HCT116 (cell line): ENCODE results near the gene UVSSA. TPM values are rescaled to one million over a fixed set of nuclear protein-coding genes. Genes with fewer than 3 reads are reported as not detected.
A peak's percentile ranks its signal among the peaks of the same experiment; 100 is the strongest.

Experiments
- ATAC-seq: fragments of 200-7000 bp; cut with Tn5 transposase; 2 replicates; pipeline ENCODE4 v1.9.1; 2020; ENCODE audit warnings: mild to moderate bottlenecking, moderate library complexity
- BruUV-seq: library from RNA; stranded (reverse); fragments of 400-500 nt; replicated peaks from 2 replicates; lab custom pipeline; 2021; lab: Mats Ljungman, UMichigan
- CTCF ChIA-PET: fragments of 300-600 bp; sonication (Branson Sonifier 250); formaldehyde crosslinking; loops from one replicate; lab custom pipeline; 2021; ENCODE audit warnings: antibody characterized with exemption; lab: Charles Lee
- POLR2A ChIA-PET: fragments of 300-600, 350-600 bp; sonication (Branson Sonifier 250); formaldehyde crosslinking; loops from one replicate; lab custom pipeline; 2021; ENCODE audit warnings: antibody characterized with exemption; lab: Charles Lee
- RAD21 ChIA-PET, 2 experiments: fragments of 300-600 bp; sonication (Branson Sonifier 250); formaldehyde crosslinking; loops; one replicate each; lab custom pipeline; 2023; ENCODE audit warnings: low total read pairs in 2 of 2; ENCODE audit not compliant: uncharacterized antibody in 2 of 2, unreplicated experiment in 2 of 2, low non-redundant PET in 1 of 2; lab: Charles Lee
- DNase-seq: peaks from one replicate; pipeline ENCODE4 v3.0.0-alpha.2; 2010; ENCODE audit warnings: low read depth, low spot score
- H2AFZ ChIP-seq: fragments of 200-600 bp; shearing (Covaris generic), sonication (generic); 2 replicates; pipeline ENCODE4 v1.6.1; 2017; ENCODE audit warnings: low read depth, mixed run types, mixed read lengths, antibody characterized with exemption, low read length; ENCODE audit not compliant: poor library complexity, severe bottlenecking
- H3K27ac ChIP-seq: 2 replicates; pipeline ENCODE4 v1.5.1; 2012; ENCODE audit warnings: low read depth, low read length
- H3K27me3 ChIP-seq: fragments of 200-600 bp; sonication (generic); 2 replicates; pipeline ENCODE4 v1.6.1; 2016; ENCODE audit warnings: mixed run types, low read length, mixed read lengths; ENCODE audit not compliant: insufficient read depth
- H3K36me3 ChIP-seq, 2 experiments: fragments of 200-500 bp in 1 of 2; fragments of 200-600 bp in 1 of 2; sonication (Bioruptor generic) in 1 of 2; sonication (generic) in 1 of 2; 2 replicates each; pipeline versions ENCODE4 v1.5.1 to v1.6.1; 2014 to 2016; ENCODE audit warnings: low read length in 2 of 2, inconsistent platforms in 1 of 2, mixed read lengths in 1 of 2, mixed run types in 1 of 2; ENCODE audit not compliant: insufficient read depth in 2 of 2, control insufficient read depth in 1 of 2
- H3K4me1 ChIP-seq, 2 experiments: fragments of 200-600 bp in 1 of 2; sonication (generic) in 1 of 2; 2 replicates each; pipeline versions ENCODE4 v1.5.1 to v1.6.1; 2012 to 2017; ENCODE audit warnings: low read length in 2 of 2, inconsistent platforms in 1 of 2, mild to moderate bottlenecking in 1 of 2, mixed read lengths in 1 of 2, mixed run types in 1 of 2, moderate library complexity in 1 of 2; ENCODE audit not compliant: insufficient read depth in 2 of 2, control insufficient read depth in 1 of 2
- H3K4me2 ChIP-seq: fragments of 200-600 bp; sonication (generic); 2 replicates; pipeline ENCODE4 v1.6.1; 2017; ENCODE audit warnings: mixed run types, low read length, mixed read lengths
- H3K4me3 ChIP-seq, 2 experiments: fragments of 200-600 bp in 1 of 2; sonication (generic) in 1 of 2; replicated peaks in 1 of 2; 2 replicates each; pipeline ENCODE4 v1.5.1; 2011 to 2016; ENCODE audit warnings: low read length in 2 of 2, control low read depth in 1 of 2, low read depth in 1 of 2, mild to moderate bottlenecking in 1 of 2, mixed read lengths in 1 of 2, mixed run types in 1 of 2
- H3K79me2 ChIP-seq: fragments of 200-600 bp; sonication (generic); 2 replicates; pipeline ENCODE4 v1.6.1; 2017; ENCODE audit warnings: mild to moderate bottlenecking, mixed run types, low read length, moderate library complexity, mixed read lengths; ENCODE audit not compliant: insufficient read depth
- H3K9ac ChIP-seq: fragments of 200-600 bp; sonication (generic); 2 replicates; pipeline ENCODE4 v1.6.1; 2016; ENCODE audit warnings: low read length, mixed read lengths
- H3K9me2 ChIP-seq: fragments of 200-600 bp; sonication (generic), shearing (Covaris generic); 2 replicates; pipeline ENCODE4 v1.6.1; 2017; ENCODE audit warnings: mixed run types, mild to moderate bottlenecking, moderate library complexity; ENCODE audit not compliant: insufficient read depth
- H3K9me3 ChIP-seq, 2 experiments: fragments of 200-500 bp in 1 of 2; fragments of 200-600 bp in 1 of 2; sonication (Bioruptor generic) in 1 of 2; sonication (generic) in 1 of 2; 2 replicates each; pipeline ENCODE4 v1.6.1; 2014 to 2017; ENCODE audit warnings: low read length in 2 of 2, mixed read lengths in 2 of 2, inconsistent platforms in 1 of 2, low read depth in 1 of 2, mild to moderate bottlenecking in 1 of 2, mixed run types in 1 of 2, moderate library complexity in 1 of 2; ENCODE audit not compliant: control insufficient read depth in 1 of 2, insufficient read depth in 1 of 2
- H4K20me1 ChIP-seq: fragments of 200-600 bp; sonication (generic), shearing (Covaris generic); 2 replicates; pipeline ENCODE4 v1.6.1; 2017; ENCODE audit warnings: mixed run types, mild to moderate bottlenecking, moderate library complexity; ENCODE audit not compliant: insufficient read depth
- FOSL1 ChIP-seq: IDR thresholded peaks from 2 replicates; pipeline ENCODE4 v1.6.1; 2012; ENCODE audit warnings: low read depth
- POLR2A ChIP-seq: IDR thresholded peaks from 2 replicates; pipeline ENCODE4 v1.7.0; 2011; ENCODE audit warnings: borderline replicate concordance; ENCODE audit not compliant: insufficient read depth, insufficient read length; ENCODE audit errors: extremely low read depth
- RAD21 ChIP-seq: IDR thresholded peaks from 2 replicates; pipeline ENCODE4 v1.6.1; 2012; ENCODE audit warnings: low read depth, mild to moderate bottlenecking
- intact Hi-C: fragments of 100-400 bp; cut with micrococcal nuclease; formaldehyde crosslinking; loops from 2 replicates; pipeline ENCODE4 v1.10.0; 2022
- total RNA-seq: library from RNA; stranded (reverse); gene quantifications from one replicate; pipeline ENCODE4 v1.2.1, GENCODE V29; 2021; ENCODE audit not compliant: unreplicated experiment
- TF ChIP-seq, protein P1 (sequence below), 3 experiments: fragments of 200-600 bp in 1 of 3; sonication (generic) in 1 of 3; IDR thresholded peaks in 2 of 3; conservative IDR thresholded peaks in 1 of 3; 2 replicates each; pipeline ENCODE4 v1.5.1; 2012 to 2017; ENCODE audit warnings: low read depth in 2 of 3, low read length in 2 of 3, antibody characterized with exemption in 1 of 3, borderline replicate concordance in 1 of 3, control low read depth in 1 of 3, mild to moderate bottlenecking in 1 of 3, mixed read lengths in 1 of 3, mixed run types in 1 of 3, moderate library complexity in 1 of 3; ENCODE audit not compliant: insufficient read depth in 1 of 3

UVSSA gene
- total RNA-seq, 1 experiment from 2014 or later, result 30.5 TPM

DNA sequence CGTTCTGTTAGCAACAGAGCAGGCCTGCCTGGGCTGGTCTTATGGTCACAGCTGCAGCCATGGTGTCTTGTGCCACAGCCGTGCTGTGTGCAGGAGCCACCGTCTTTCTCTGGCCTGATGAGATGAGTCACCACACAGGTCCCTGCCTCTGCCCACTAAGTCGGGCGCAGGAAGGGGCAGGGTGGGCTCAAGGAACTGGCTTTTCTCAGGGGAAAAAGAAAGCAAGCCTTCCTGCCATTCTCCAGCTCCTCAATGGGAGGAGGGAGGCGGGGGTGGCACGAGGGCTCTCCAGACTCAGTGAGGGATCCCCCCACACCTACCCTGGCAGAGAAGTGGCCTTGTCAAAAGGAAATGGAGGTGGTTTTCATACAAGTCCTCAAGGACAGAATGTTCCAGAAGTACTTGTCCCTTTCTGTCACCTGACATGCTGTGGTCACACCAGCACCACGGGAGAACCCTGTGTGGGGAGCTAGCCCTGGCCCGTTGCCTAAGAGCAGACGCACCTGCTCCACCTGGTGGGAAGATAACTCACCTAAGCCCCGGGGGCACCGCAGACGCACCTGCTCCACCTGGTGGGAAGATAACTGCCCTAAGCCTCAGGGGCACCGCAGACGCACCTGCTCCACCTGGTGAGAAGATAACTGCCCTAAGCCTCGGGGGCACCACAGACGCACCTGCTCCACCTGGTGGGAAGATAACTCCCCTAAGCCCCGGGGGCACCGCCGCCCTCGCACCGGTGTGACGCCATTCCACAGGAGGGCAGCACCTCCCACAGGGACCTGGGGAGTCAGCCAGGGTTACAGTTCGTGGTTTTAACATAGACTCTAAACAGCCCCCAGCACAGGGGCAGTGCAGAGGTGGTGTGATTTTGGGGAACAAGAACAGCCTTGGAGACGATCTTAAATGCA lies 18.5 kb downstream of the UVSSA start:
- ATAC-seq, result peak; percentile 49; the same call in 1 of the 2 replicates
- CTCF ChIA-PET, result no interaction called here

More for the DNA sequence above, 18.5 kb downstream of the UVSSA start:
- Histone ChIP-seq H2AFZ (no peak overlapping the region), H3K4me2 (no peak overlapping the region), H3K79me2 (no peaks in the 10 kb centered on the region), H3K4me1 (peaks cover 0 to 2% of the 10 kb centered on the region in 2 experiments; a peak in 1 of 4 replicates), H3K36me3 (no peaks in the 10 kb centered on the region), H3K4me3 (no peak overlapping the region), H3K9me3 (no peaks in the 10 kb centered on the region), H3K9ac (no peak overlapping the region), H3K27me3 (no peaks in the 10 kb centered on the region), H3K9me2 (no peaks in the 10 kb centered on the region), H4K20me1 (no peaks in the 10 kb centered on the region), H3K27ac (no peak overlapping the region)
- DNase-seq, result no peak
- no TSS peak for BruUV-seq
- POLR2A ChIA-PET, result no interaction called here
- intact Hi-C loops, result no loop called here
- TF ChIP-seq FOSL1, result no peak
- TF ChIP-seq RAD21, result peak; percentile 44
- TF ChIP-seq, protein P1, sequence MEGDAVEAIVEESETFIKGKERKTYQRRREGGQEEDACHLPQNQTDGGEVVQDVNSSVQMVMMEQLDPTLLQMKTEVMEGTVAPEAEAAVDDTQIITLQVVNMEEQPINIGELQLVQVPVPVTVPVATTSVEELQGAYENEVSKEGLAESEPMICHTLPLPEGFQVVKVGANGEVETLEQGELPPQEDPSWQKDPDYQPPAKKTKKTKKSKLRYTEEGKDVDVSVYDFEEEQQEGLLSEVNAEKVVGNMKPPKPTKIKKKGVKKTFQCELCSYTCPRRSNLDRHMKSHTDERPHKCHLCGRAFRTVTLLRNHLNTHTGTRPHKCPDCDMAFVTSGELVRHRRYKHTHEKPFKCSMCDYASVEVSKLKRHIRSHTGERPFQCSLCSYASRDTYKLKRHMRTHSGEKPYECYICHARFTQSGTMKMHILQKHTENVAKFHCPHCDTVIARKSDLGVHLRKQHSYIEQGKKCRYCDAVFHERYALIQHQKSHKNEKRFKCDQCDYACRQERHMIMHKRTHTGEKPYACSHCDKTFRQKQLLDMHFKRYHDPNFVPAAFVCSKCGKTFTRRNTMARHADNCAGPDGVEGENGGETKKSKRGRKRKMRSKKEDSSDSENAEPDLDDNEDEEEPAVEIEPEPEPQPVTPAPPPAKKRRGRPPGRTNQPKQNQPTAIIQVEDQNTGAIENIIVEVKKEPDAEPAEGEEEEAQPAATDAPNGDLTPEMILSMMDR (IDR thresholded peaks at IDR 0.05 in 2 of 3, conservative IDR thresholded peaks at IDR 0.05 in 1 of 3; ENCODE audit: borderline replicate concordance in 1 of 3, insufficient read depth in 1 of 3, low read depth in 2 of 3, low read length in 2 of 3), result peak; percentile 25 to 65 (median 35)
- TF ChIP-seq POLR2A, result no peak
- RAD21 ChIA-PET, result no interaction called here
